Measurements from ENCODE around the gene EMILIN2. TPM values are rescaled to one million over a fixed set of nuclear protein-coding genes. Genes with fewer than 3 reads are reported as not detected.

EMILIN2 gene
- polyA plus RNA-seq, 1 donor (not counting 4 experiments of a cell fraction or from before 2014, with no cell fraction given): 0.07 TPM

DNA sequence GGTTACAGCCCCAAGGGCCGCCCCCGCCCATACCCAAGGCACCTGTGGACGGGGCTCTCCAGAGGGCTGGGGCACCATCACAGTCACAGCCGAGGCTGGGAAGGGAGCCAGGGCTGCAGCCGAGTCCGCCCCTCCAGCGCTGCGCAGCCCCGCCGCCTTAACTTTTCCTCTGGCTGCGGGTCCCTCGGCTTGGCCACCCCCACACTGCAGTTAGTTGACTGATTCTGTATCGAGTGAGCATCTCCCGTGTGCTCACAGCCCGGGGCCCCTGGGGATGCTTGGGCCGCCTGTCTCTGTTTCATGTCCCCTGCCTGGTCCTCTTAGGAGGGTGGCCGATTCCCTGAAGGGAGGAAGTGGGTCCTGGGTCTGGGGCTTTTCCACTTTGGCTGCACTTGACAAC, 33.7 kb downstream of the EMILIN2 start:
- FAIRE-seq (no peak), DNase-seq (ENCODE audit: low read depth, low spot score) (no peak)
- no peak overlapping the region for H3K27ac ChIP-seq (ENCODE audit: control insufficient read depth, insufficient read depth, low read length)

GRCh38 chr18:2881088-2881839, 34.5 kb downstream of the EMILIN2 start:
- dilution Hi-C loops (cut with MboI; ENCODE audit: extremely low pct_ligation_motif_present, low sequenced_read_pairs): no loop called here
- TF ChIP-seq, protein P1, sequence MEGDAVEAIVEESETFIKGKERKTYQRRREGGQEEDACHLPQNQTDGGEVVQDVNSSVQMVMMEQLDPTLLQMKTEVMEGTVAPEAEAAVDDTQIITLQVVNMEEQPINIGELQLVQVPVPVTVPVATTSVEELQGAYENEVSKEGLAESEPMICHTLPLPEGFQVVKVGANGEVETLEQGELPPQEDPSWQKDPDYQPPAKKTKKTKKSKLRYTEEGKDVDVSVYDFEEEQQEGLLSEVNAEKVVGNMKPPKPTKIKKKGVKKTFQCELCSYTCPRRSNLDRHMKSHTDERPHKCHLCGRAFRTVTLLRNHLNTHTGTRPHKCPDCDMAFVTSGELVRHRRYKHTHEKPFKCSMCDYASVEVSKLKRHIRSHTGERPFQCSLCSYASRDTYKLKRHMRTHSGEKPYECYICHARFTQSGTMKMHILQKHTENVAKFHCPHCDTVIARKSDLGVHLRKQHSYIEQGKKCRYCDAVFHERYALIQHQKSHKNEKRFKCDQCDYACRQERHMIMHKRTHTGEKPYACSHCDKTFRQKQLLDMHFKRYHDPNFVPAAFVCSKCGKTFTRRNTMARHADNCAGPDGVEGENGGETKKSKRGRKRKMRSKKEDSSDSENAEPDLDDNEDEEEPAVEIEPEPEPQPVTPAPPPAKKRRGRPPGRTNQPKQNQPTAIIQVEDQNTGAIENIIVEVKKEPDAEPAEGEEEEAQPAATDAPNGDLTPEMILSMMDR (optimal IDR thresholded peaks at IDR 0.05 in 1 of 3, IDR thresholded peaks at IDR 0.05 in 1 of 3, conservative IDR thresholded peaks at IDR 0.05 in 1 of 3; ENCODE audit: extremely low read depth in 1 of 3, insufficient read depth in 2 of 3, low read length in 3 of 3): no peak
- no peak for TF ChIP-seq EZH2 (IDR thresholded peaks at IDR 0.05; ENCODE audit: low read length)
- Histone ChIP-seq H4K20me1 (ENCODE audit: control insufficient read depth, extremely low read depth, insufficient read depth, low read length) (no peaks in the 10 kb centered on the region), H2AFZ (ENCODE audit: control insufficient read depth, low read length) (no peak overlapping the region), H3K9me1 (ENCODE audit: control insufficient read depth, extremely low read depth, insufficient read depth, low read length) (no peaks in the 10 kb centered on the region), H3K9ac (ENCODE audit: control insufficient read depth, extremely low read depth, insufficient read depth, low read length) (no peak overlapping the region), H3K79me2 (ENCODE audit: control insufficient read depth, insufficient read depth, low read length) (no peaks in the 10 kb centered on the region), H3K4me3 (ENCODE audit: control insufficient read depth in 2 of 3, extremely low read depth in 1 of 3, insufficient read depth in 2 of 3, low read depth in 1 of 3, low read length in 3 of 3) (no peak overlapping the region), H3K9me3 (ENCODE audit: control insufficient read depth, low read depth, low read length) (no peaks in the 10 kb centered on the region), H3K4me2 (ENCODE audit: control insufficient read depth, extremely low read depth, insufficient read depth, low read depth, low read length) (no peak overlapping the region), H3K4me1 (ENCODE audit: control insufficient read depth, extremely low read depth, insufficient read depth, low read length) (no peaks in the 10 kb centered on the region), H3K27ac (ENCODE audit: control insufficient read depth, insufficient read depth, low read length) (no peak overlapping the region), H3K36me3 (ENCODE audit: control insufficient read depth in 2 of 2, extremely low read depth in 1 of 2, insufficient read depth in 2 of 2, low read length in 2 of 2) (no peaks in the 10 kb centered on the region), H3K27me3 (ENCODE audit: control insufficient read depth, extremely low read depth, insufficient read depth, low read length) (no peaks in the 10 kb centered on the region)
- FAIRE-seq (no peak), DNase-seq (ENCODE audit: low read depth, low spot score) (no peak)

More for the DNA sequence above, 33.7 kb downstream of the EMILIN2 start:
- no peak overlapping the region for H3K9ac ChIP-seq (ENCODE audit: control insufficient read depth, extremely low read depth, insufficient read depth, low read length)
- no peak overlapping the region for H3K4me2 ChIP-seq (ENCODE audit: control insufficient read depth, extremely low read depth, insufficient read depth, low read depth, low read length)
- H3K36me3 ChIP-seq (ENCODE audit: control insufficient read depth in 2 of 2, extremely low read depth in 1 of 2, insufficient read depth in 2 of 2, low read length in 2 of 2): no peaks in the 10 kb centered on the region
- H3K4me3 ChIP-seq (ENCODE audit: control insufficient read depth in 2 of 3, extremely low read depth in 1 of 3, insufficient read depth in 2 of 3, low read depth in 1 of 3, low read length in 3 of 3): no peak overlapping the region
- no peaks in the 10 kb centered on the region for H3K4me1 ChIP-seq (ENCODE audit: control insufficient read depth, extremely low read depth, insufficient read depth, low read length)
- H4K20me1 ChIP-seq (ENCODE audit: control insufficient read depth, extremely low read depth, insufficient read depth, low read length): no peaks in the 10 kb centered on the region
- H3K9me3 ChIP-seq (ENCODE audit: control insufficient read depth, low read depth, low read length): no peaks in the 10 kb centered on the region
- no peak for TF ChIP-seq EZH2 (IDR thresholded peaks at IDR 0.05; ENCODE audit: low read length)
- TF ChIP-seq, protein P1 (optimal IDR thresholded peaks at IDR 0.05 in 1 of 3, IDR thresholded peaks at IDR 0.05 in 1 of 3, conservative IDR thresholded peaks at IDR 0.05 in 1 of 3; ENCODE audit: extremely low read depth in 1 of 3, insufficient read depth in 2 of 3, low read length in 3 of 3): no peak
- no peaks in the 10 kb centered on the region for H3K79me2 ChIP-seq (ENCODE audit: control insufficient read depth, insufficient read depth, low read length)
- no peaks in the 10 kb centered on the region for H3K9me1 ChIP-seq (ENCODE audit: control insufficient read depth, extremely low read depth, insufficient read depth, low read length)
- H3K27me3 ChIP-seq (ENCODE audit: control insufficient read depth, extremely low read depth, insufficient read depth, low read length): no peaks in the 10 kb centered on the region
- dilution Hi-C loops (cut with MboI; ENCODE audit: extremely low pct_ligation_motif_present, low sequenced_read_pairs): no loop called here
- H2AFZ ChIP-seq (ENCODE audit: control insufficient read depth, low read length): no peak overlapping the region

Measured in keratinocyte (primary cell).